HEK293 (cell line): Measurements from ENCODE around the gene PEAK3.

Source experiments
- CTCF ChIA-PET: fragments of 350-600 bp; formaldehyde crosslinking; extraction: SDS; loops from one replicate; lab custom pipeline; 2021; ENCODE audit warnings: antibody characterized with exemption; lab: Yijun Ruan, JAX
- POLR2A ChIA-PET: fragments of 300-600 bp; formaldehyde crosslinking; extraction: SDS; loops from one replicate; lab custom pipeline; 2020; ENCODE audit warnings: antibody characterized with exemption, inconsistent platforms; lab: Yijun Ruan, JAX
- H3K27ac ChIP-seq: fragments of 200-500 bp; sonication (Bioruptor generic); 2 replicates; pipeline ENCODE4 v1.5.1; 2014; ENCODE audit warnings: low read depth, low read length, control low read depth, inconsistent platforms; ENCODE audit errors: extremely low read depth
- H3K36me3 ChIP-seq, 2 experiments: fragments of 200-500 bp in 1 of 2; sonication (Bioruptor generic) in 1 of 2; 1 replicate in 1 of 2; 2 replicates in 1 of 2; pipeline ENCODE4 v1.5.1; 2014 to 2017; ENCODE audit warnings: inconsistent platforms in 2 of 2, low read length in 2 of 2; ENCODE audit not compliant: control insufficient read depth in 2 of 2, insufficient read depth in 1 of 2
- H3K4me1 ChIP-seq: fragments of 200-500 bp; sonication (Bioruptor generic); 2 replicates; pipeline ENCODE4 v1.5.1; 2014; ENCODE audit warnings: mild to moderate bottlenecking, low read length, inconsistent platforms; ENCODE audit not compliant: control insufficient read depth, insufficient read depth
- H3K4me3 ChIP-seq: 2 replicates; pipeline ENCODE4 v1.5.1; 2011; ENCODE audit warnings: low read depth, mild to moderate bottlenecking, control low read depth, low read length, moderate library complexity
- H3K9me3 ChIP-seq: fragments of 200-500 bp; sonication (Bioruptor generic); 2 replicates; pipeline ENCODE4 v1.5.1; 2014; ENCODE audit warnings: low read depth, low read length, inconsistent platforms; ENCODE audit not compliant: control insufficient read depth, insufficient read depth
- GFI1B ChIP-seq: fragments of 450-650 bp; formaldehyde crosslinking; IDR thresholded peaks from 2 replicates; pipeline ENCODE4 v1.5.1; 2016; ENCODE audit warnings: missing biosample characterization, missing genetic modification characterization
- HIC1 ChIP-seq: fragments of 450-650 bp; formaldehyde crosslinking; IDR thresholded peaks from 2 replicates; pipeline ENCODE4 v1.5.1; 2016; ENCODE audit warnings: missing biosample characterization, missing genetic modification characterization
- RBAK ChIP-seq: fragments of 450-650 bp; formaldehyde crosslinking; IDR thresholded peaks from 2 replicates; pipeline ENCODE4 v1.5.1; 2016; ENCODE audit warnings: missing biosample characterization, missing genetic modification characterization
- ZBTB17 ChIP-seq: fragments of 450-650 bp; formaldehyde crosslinking; IDR thresholded peaks from 2 replicates; pipeline ENCODE4 v1.5.1; 2016; ENCODE audit warnings: missing biosample characterization, missing genetic modification characterization
- ZBTB48 ChIP-seq: fragments of 450-650 bp; formaldehyde crosslinking; IDR thresholded peaks from 2 replicates; pipeline ENCODE4 v1.5.1; 2016; ENCODE audit warnings: missing biosample characterization, missing genetic modification characterization
- ZEB2 ChIP-seq: fragments of 450-650 bp; formaldehyde crosslinking; IDR thresholded peaks from 2 replicates; pipeline ENCODE4 v1.5.1; 2016; ENCODE audit warnings: missing biosample characterization, missing genetic modification characterization
- ZFHX2 ChIP-seq: fragments of 450-650 bp; formaldehyde crosslinking; conservative IDR thresholded peaks from 2 replicates; pipeline ENCODE4 v1.5.1; 2016; ENCODE audit warnings: missing biosample characterization, missing genetic modification characterization
- ZFP37 ChIP-seq: fragments of 450-650 bp; formaldehyde crosslinking; IDR thresholded peaks from 2 replicates; pipeline ENCODE4 v1.5.1; 2016; ENCODE audit warnings: missing biosample characterization, missing genetic modification characterization
- ZNF155 ChIP-seq: fragments of 450-650 bp; formaldehyde crosslinking; IDR thresholded peaks from 2 replicates; pipeline ENCODE4 v1.5.1; 2016; ENCODE audit warnings: missing biosample characterization, missing genetic modification characterization
- ZNF292 ChIP-seq: fragments of 450-650 bp; formaldehyde crosslinking; IDR thresholded peaks from 2 replicates; pipeline ENCODE4 v1.5.1; 2016; ENCODE audit warnings: low read depth, missing biosample characterization, missing genetic modification characterization, borderline replicate concordance
- ZNF335 ChIP-seq: fragments of 450-650 bp; formaldehyde crosslinking; conservative IDR thresholded peaks from 2 replicates; pipeline ENCODE4 v1.5.1; 2016; ENCODE audit warnings: missing biosample characterization, missing genetic modification characterization
- ZNF48 ChIP-seq: fragments of 450-650 bp; formaldehyde crosslinking; IDR thresholded peaks from 2 replicates; pipeline ENCODE4 v1.5.1; 2016; ENCODE audit warnings: missing biosample characterization, missing genetic modification characterization
- ZNF558 ChIP-seq: fragments of 450-650 bp; formaldehyde crosslinking; IDR thresholded peaks from 2 replicates; pipeline ENCODE4 v1.5.1; 2016; ENCODE audit warnings: missing biosample characterization, missing genetic modification characterization
- ZNF561 ChIP-seq: fragments of 450-650 bp; IDR thresholded peaks from 2 replicates; pipeline ENCODE4 v1.5.1; 2018; ENCODE audit warnings: missing biosample characterization, missing genetic modification characterization, borderline replicate concordance
- ZNF596 ChIP-seq: fragments of 450-650 bp; IDR thresholded peaks from 2 replicates; pipeline ENCODE4 v1.5.0; 2018; ENCODE audit warnings: missing biosample characterization, mild to moderate bottlenecking, missing genetic modification characterization, moderate library complexity
- ZNF701 ChIP-seq: fragments of 450-650 bp; formaldehyde crosslinking; IDR thresholded peaks from 2 replicates; pipeline ENCODE4 v1.5.1; 2016; ENCODE audit warnings: missing biosample characterization, missing genetic modification characterization
- ZNF843 ChIP-seq: fragments of 450-650 bp; formaldehyde crosslinking; IDR thresholded peaks from 2 replicates; pipeline ENCODE4 v1.5.1; 2016; ENCODE audit warnings: missing biosample characterization, missing genetic modification characterization
- ZSCAN30 ChIP-seq: fragments of 450-650 bp; IDR thresholded peaks from 2 replicates; pipeline ENCODE4 v1.5.1; 2018; ENCODE audit warnings: missing biosample characterization, mild to moderate bottlenecking, missing genetic modification characterization, moderate library complexity
- TF ChIP-seq, protein P1 (sequence below): fragments of 450-650 bp; formaldehyde crosslinking; IDR thresholded peaks from 2 replicates; pipeline ENCODE4 v1.5.1; 2016; ENCODE audit warnings: missing biosample characterization, missing genetic modification characterization

Gene PEAK3

DNA sequence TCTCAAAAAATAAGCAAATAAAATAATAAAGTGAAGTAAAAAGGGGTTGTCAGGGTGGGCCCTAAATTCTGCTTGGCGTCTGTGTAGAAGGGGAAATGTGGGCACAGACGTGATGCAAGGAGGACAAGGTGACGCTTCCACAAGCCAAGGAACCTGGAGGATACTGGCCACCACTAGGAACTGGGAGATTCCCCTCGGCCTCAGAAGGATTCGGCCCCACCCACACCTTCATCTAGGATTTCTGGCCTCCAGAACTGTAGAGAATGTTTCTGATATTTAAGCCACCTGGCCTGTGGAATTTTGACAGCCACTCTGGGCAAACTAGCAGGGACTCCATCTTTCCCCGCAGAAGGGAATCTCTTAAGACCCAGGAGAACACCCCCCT is 47.0 kb downstream of the PEAK3 start:
- POLR2A ChIA-PET: interaction anchor here (1.6 kb wide), 2 partner anchors 15 to 39 kb away, joined by 4 to 7 read pairs; partner anchors contain the start of gene AMH
- H3K27ac ChIP-seq: peak overlapping the region; percentile 95
- TF ChIP-seq ZNF843: no peak
- no peak for TF ChIP-seq ZNF155
- 0 out of 2 replicates have a peak, but pooled peaks have one; percentile 14 for TF ChIP-seq ZNF335 (tag by site-specific recombination)
- H3K9me3 ChIP-seq: no peaks in the 10 kb centered on the region
- H3K36me3 ChIP-seq: peaks cover 4 to 47% of the 10 kb centered on the region in 2 experiments; a peak in 2 of 3 replicates
- CTCF ChIA-PET: interaction anchor here (0.6 to 2.4 kb wide), 4 partner anchors 15 to 157 kb away, joined by 3 to 12 read pairs (median 6); no protein-coding TSS in a partner anchor
- peak overlapping the region; percentile 84 for H3K4me3 ChIP-seq
- H3K4me1 ChIP-seq: peaks cover 4% of the 10 kb centered on the region; the same call in 1 of the 2 replicates

DNA sequence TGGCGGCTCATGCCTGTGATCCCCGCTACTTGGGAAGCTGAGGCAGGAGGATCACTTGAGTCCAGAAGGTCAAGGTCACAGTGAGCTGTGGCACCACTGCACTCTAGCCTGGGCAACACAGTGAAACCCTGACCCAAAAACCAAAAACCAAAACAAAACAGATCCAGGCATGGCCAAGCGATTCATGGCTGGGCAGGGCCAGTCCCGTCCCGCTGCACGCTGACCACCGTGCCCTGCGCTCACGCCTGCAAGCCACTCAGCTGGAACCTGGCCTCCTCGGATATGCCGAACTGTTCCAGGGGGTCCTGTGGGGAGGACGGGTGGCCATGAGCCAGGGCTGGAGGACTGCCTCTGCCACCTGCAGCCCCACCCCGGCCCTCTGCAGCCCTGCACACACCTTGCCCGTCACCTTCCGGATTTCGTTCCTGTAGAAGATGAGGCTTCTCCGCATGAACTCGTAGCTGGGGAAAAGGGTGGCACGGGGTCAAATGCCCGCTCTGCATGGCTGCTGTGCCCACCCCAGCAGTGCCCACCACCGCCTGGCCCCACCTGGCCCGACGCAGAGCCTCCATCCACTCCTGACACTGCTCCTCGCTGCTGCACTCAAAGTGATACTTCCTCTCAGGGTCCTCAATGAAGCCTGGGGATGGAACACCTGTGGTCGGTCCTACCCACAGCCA is 48.2 kb downstream of the PEAK3 start:
- CTCF ChIA-PET: interaction anchor here (1.0 to 2.4 kb wide), 2 partner anchors 78 to 79 kb away, joined by 3 to 12 read pairs; no protein-coding TSS in a partner anchor
- no peak overlapping the region for H3K27ac ChIP-seq
- peaks cover 4 to 57% of the 10 kb centered on the region in 2 experiments; a peak in 2 of 3 replicates for H3K36me3 ChIP-seq
- no peak overlapping the region for H3K4me3 ChIP-seq
- no peaks in the 10 kb centered on the region for H3K9me3 ChIP-seq
- no peaks in the 10 kb centered on the region for H3K4me1 ChIP-seq
- POLR2A ChIA-PET: interaction anchor here (0.7 to 1.3 kb wide), 3 partner anchors 65 to 242 kb away, joined by 3 to 7 read pairs (median 3); partner anchors contain the start of gene GADD45B
- peak; percentile 82 for TF ChIP-seq HIC1
- TF ChIP-seq ZNF843: no peak
- peak; percentile 69 for TF ChIP-seq ZBTB17 (tag by site-specific recombination)

GRCh38 chr19:2232286-2233151 is 49.5 kb downstream of the PEAK3 start:
- ChIA-PET CTCF (interaction anchor here (0.5 to 1.0 kb wide), 2 partner anchors 75 to 369 kb away, joined by 3 to 4 read pairs; no protein-coding TSS in a partner anchor), POLR2A (interaction anchor here (0.5 to 1.3 kb wide), 2 partner anchors 77 to 216 kb away, joined by 3 to 7 read pairs; no protein-coding TSS in a partner anchor)
- Histone ChIP-seq H3K27ac (no peak overlapping the region), H3K4me1 (no peaks in the 10 kb centered on the region), H3K36me3 (peaks cover 4 to 59% of the 10 kb centered on the region in 2 experiments; a peak in 2 of 3 replicates), H3K9me3 (no peaks in the 10 kb centered on the region), H3K4me3 (no peak overlapping the region)
- TF ChIP-seq RBAK (no peak), ZSCAN30 (0 out of 2 replicates have a peak, but pooled peaks have one; percentile 42)

GRCh38 chr19:2231621-2232221 is 50.3 kb downstream of the PEAK3 start:
- Histone ChIP-seq H3K36me3 (peaks cover 4 to 63% of the 10 kb centered on the region in 2 experiments; a peak in 2 of 3 replicates), H3K9me3 (no peaks in the 10 kb centered on the region), H3K4me3 (no peak overlapping the region), H3K4me1 (no peaks in the 10 kb centered on the region), H3K27ac (peak overlapping the region; percentile 11; the same call in 1 of the 2 replicates)
- CTCF ChIA-PET: interaction anchor here (0.6 to 1.6 kb wide), 3 partner anchors 21 to 380 kb away, joined by 3 read pairs; no protein-coding TSS in a partner anchor
- POLR2A ChIA-PET: interaction anchor here (0.5 to 1.3 kb wide), 4 partner anchors 73 to 555 kb away, joined by 3 to 7 read pairs (median 4); no protein-coding TSS in a partner anchor
- no peak for TF ChIP-seq ZNF558
- TF ChIP-seq ZNF561 (tag by site-specific recombination): no peak
- TF ChIP-seq ZBTB48 (tag by site-specific recombination): 0 out of 2 replicates have a peak, but pooled peaks have one; percentile 15
- TF ChIP-seq ZNF292 (tag by site-specific recombination): no peak
- TF ChIP-seq ZFP37 (tag by site-specific recombination): no peak
- no peak for TF ChIP-seq ZEB2 (tag by site-specific recombination)
- TF ChIP-seq GFI1B (tag by site-specific recombination): no peak
- TF ChIP-seq ZFHX2: peak; percentile 85
- no peak for TF ChIP-seq ZNF596 (tag by site-specific recombination)
- TF ChIP-seq ZNF701: no peak
- no peak for TF ChIP-seq ZNF48
- TF ChIP-seq, protein P1, sequence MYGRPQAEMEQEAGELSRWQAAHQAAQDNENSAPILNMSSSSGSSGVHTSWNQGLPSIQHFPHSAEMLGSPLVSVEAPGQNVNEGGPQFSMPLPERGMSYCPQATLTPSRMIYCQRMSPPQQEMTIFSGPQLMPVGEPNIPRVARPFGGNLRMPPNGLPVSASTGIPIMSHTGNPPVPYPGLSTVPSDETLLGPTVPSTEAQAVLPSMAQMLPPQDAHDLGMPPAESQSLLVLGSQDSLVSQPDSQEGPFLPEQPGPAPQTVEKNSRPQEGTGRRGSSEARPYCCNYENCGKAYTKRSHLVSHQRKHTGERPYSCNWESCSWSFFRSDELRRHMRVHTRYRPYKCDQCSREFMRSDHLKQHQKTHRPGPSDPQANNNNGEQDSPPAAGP (tag by site-specific recombination): no peak
